ENCODE results near the gene SIPA1. TPM values are rescaled to one million over a fixed set of nuclear protein-coding genes. Genes with fewer than 3 reads are reported as not detected.
A peak's percentile ranks its signal among the peaks of the same experiment; 100 is the strongest.

The SIPA1 gene
- total RNA-seq, 4 donors from 2014 or later: 22.4 to 174 (median 30.9) TPM

DNA sequence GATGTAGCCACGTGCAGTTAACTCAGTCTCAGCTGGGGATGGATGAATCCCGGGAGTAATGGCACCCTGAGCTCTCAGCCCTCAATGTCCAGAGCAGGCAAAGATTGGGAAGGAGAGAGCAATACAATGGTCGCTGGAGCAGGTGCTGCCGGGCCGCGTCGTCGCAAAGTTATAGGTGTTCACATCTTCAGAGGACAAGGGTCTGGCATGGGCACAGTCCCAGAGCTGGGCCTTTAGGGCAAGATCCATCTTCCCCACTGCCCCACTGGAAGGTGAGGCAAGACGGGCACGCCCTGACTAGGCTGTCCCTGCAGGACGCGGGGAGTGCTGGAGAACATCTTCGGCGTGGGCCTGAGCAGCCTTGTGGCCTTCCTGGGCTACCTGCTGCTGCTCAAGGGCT is 14.7 kb upstream of the SIPA1 start:
- TF ChIP-seq EP300 (IDR thresholded peaks at IDR 0.05; ENCODE audit: low read depth) (no peak), POLR2AphosphoS5 (IDR thresholded peaks at IDR 0.05) (no peak), POLR2A (IDR thresholded peaks at IDR 0.05) (no peak)
- TF ChIP-seq, protein P1, sequence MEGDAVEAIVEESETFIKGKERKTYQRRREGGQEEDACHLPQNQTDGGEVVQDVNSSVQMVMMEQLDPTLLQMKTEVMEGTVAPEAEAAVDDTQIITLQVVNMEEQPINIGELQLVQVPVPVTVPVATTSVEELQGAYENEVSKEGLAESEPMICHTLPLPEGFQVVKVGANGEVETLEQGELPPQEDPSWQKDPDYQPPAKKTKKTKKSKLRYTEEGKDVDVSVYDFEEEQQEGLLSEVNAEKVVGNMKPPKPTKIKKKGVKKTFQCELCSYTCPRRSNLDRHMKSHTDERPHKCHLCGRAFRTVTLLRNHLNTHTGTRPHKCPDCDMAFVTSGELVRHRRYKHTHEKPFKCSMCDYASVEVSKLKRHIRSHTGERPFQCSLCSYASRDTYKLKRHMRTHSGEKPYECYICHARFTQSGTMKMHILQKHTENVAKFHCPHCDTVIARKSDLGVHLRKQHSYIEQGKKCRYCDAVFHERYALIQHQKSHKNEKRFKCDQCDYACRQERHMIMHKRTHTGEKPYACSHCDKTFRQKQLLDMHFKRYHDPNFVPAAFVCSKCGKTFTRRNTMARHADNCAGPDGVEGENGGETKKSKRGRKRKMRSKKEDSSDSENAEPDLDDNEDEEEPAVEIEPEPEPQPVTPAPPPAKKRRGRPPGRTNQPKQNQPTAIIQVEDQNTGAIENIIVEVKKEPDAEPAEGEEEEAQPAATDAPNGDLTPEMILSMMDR (IDR thresholded peaks at IDR 0.05): no peak
- Histone ChIP-seq H3K9me3 (no peaks in the 10 kb centered on the region), H3K4me3 (no peak overlapping the region), H3K27ac (no peak overlapping the region), H3K27me3 (no peaks in the 10 kb centered on the region), H3K4me1 (peaks cover 0 to 3% (median 0%) of the 10 kb centered on the region in 4 donors), H3K36me3 (peaks cover 0 to 28% (median 5%) of the 10 kb centered on the region in 4 donors)
- intact Hi-C loops (cut with DNase I; ENCODE audit: low total_unique reads) (no loop called here), in situ Hi-C loops (cut with MboI; ENCODE audit: low pct_ligation_motif_present in 1 of 4, low pct_unique_long_range_greater_than_20kb in 1 of 4, low sequenced_read_pairs in 3 of 4) (no loop called here)
- WGBS, 2 donors (ENCODE audit: low coverage in 1 of 2): 89% methylated on average over 14 of the region's 14 CpGs; no CpG with 5 or more reads in 1 of the 2 donors
- DNase-seq: no peak

DNA sequence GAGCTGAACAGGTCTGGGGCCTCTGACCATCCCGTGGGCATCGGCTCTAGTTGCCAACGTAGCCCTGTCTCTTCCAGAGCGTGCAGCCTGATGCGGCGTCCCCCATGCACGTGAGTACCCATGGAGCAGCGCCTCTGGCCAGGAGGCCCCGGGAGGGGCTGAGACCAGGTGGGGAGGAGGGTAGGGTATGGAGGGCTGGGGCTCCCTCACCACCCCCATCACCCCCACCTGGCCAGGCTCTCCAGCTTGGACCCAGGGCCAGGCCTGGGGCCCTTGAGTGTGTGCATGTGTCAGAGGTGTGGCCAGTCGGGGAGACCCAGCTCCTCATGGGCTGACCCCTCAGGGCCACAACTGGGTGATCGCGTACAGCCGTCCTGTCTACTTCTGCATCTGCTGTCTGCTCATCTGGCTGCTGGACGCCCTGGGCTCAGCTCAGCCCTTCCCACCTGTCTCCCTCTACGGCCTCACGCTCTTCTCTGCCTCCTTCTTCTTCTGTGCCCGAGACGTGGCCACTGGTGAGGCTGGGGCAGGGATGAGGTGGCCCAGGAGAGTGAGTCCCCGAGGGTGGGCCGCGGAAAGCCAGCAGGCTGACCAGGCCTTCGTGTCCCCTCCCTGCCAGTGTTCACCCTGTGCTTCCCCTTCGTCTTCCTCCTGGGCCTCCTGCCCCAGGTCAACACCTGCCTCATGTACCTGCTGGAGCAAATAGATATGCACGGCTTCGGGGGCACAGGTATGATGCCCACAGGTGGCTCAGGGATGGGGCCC is 13.9 kb upstream of the SIPA1 start:
- intact Hi-C loops (cut with DNase I; ENCODE audit: low total_unique reads): no loop called here
- WGBS, 2 donors (ENCODE audit: low coverage in 1 of 2): 94% methylated on average over 25 of the region's 25 CpGs; no CpG with 5 or more reads in 1 of the 2 donors

DNA sequence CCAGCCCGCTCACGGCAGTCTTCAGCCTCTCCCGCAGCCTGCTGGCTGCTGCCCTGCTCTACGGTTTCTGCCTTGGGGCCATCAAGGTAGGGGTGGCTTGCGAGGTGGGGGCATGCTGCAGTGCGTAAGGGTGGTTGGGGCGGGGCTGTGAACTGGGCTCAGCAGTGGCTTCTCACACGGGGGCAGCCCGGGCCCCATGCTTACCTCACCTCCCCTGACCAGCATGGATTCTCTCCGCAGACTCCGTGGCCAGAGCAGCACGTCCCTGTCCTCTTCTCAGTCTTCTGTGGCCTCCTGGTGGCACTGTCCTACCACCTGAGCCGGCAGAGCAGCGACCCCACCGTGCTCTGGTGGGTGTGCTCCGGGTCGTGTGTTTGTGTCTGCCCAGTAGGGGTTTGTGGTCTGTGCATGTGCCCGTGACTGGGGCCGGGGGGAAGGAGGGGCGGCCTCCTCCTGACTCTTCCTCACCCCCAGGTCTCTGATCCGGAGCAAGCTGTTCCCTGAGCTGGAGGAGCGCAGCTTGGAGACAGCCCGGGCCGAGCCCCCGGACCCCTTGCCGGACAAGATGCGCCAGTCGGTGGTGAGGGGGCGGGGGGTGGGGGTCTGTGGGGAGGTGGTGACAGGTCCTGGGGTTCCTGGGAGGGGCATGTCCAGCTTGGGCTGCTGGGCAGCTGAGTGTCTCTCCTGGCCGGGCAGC is 12.8 kb upstream of the SIPA1 start:
- H3K36me3 ChIP-seq: peaks cover 0 to 31% (median 10%) of the 10 kb centered on the region in 4 donors
- no peak for TF ChIP-seq POLR2A (IDR thresholded peaks at IDR 0.05)
- no peak for TF ChIP-seq EP300 (IDR thresholded peaks at IDR 0.05; ENCODE audit: low read depth)
- TF ChIP-seq POLR2AphosphoS5 (IDR thresholded peaks at IDR 0.05): no peak
- TF ChIP-seq, protein P1 (IDR thresholded peaks at IDR 0.05): no peak
- 87% methylated on average over 26 of the region's 30 CpGs; no CpG with 5 or more reads in 1 of the 2 donors for WGBS, 2 donors (ENCODE audit: low coverage in 1 of 2)

More for the DNA sequence above, 13.9 kb upstream of the SIPA1 start:
- Histone ChIP-seq H3K36me3 (peaks cover 0 to 26% (median 6%) of the 10 kb centered on the region in 4 donors), H3K27me3 (no peaks in the 10 kb centered on the region), H3K4me1 (peaks cover 0 to 3% (median 0%) of the 10 kb centered on the region in 4 donors), H3K27ac (no peak overlapping the region), H3K4me3 (no peak overlapping the region), H3K9me3 (no peaks in the 10 kb centered on the region)
- no peak for DNase-seq
- in situ Hi-C loops (cut with MboI; ENCODE audit: low pct_ligation_motif_present in 1 of 4, low pct_unique_long_range_greater_than_20kb in 1 of 4, low sequenced_read_pairs in 3 of 4): no loop called here
- no peak for TF ChIP-seq POLR2AphosphoS5 (IDR thresholded peaks at IDR 0.05)
- no peak for TF ChIP-seq POLR2A (IDR thresholded peaks at IDR 0.05)
- TF ChIP-seq, protein P1 (IDR thresholded peaks at IDR 0.05): no peak
- no peak for TF ChIP-seq EP300 (IDR thresholded peaks at IDR 0.05; ENCODE audit: low read depth)

DNA sequence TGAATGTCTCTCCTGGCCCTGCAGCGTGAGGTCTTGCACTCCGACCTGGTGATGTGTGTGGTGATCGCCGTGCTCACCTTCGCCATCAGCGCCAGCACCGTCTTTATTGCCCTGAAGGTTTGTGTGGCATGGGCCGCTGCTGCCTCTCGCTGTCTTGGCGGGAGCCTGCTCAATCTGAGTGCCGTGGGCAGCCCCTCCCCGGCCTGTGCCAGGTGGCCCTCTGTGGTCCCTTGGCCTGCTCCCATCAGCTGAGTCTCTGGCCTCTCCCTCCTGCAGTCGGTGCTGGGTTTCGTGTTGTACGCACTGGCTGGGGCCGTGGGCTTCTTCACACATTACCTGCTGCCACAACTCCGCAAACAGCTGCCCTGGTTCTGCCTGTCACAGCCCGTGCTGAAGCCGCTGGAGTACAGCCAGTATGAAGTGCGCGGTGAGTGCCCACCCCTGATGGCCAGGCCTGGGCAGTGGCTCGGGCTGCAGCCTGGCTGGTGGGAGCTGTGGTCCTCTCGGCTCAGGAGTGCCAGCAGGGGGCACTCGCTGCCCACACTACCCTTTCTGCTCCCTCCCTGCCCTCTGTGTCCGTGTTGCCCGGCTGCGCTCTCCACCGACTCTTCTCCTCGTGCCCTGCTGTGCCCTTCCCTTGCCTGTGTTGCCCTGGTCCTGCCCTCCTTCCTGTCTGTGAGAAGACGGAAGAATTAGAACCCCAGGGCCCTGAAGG is 12.1 kb upstream of the SIPA1 start:
- intact Hi-C loops (cut with DNase I; ENCODE audit: low total_unique reads): no loop called here
- TF ChIP-seq POLR2A (IDR thresholded peaks at IDR 0.05) (no peak), POLR2AphosphoS5 (IDR thresholded peaks at IDR 0.05) (no peak)
- TF ChIP-seq, protein P1 (IDR thresholded peaks at IDR 0.05): peak; percentile 63 to 78 (median 66)
- Histone ChIP-seq H3K4me3 (no peak overlapping the region), H3K9me3 (no peaks in the 10 kb centered on the region), H3K36me3 (peaks cover 0 to 38% (median 13%) of the 10 kb centered on the region in 4 donors), H3K27me3 (no peaks in the 10 kb centered on the region), H3K4me1 (peaks cover 0 to 3% (median 0%) of the 10 kb centered on the region in 4 donors), H3K27ac (no peak overlapping the region)
- in situ Hi-C loops (cut with MboI; ENCODE audit: low pct_ligation_motif_present in 1 of 4, low pct_unique_long_range_greater_than_20kb in 1 of 4, low sequenced_read_pairs in 3 of 4): no loop called here
- peak; percentile 70 for DNase-seq
- WGBS, 2 donors (ENCODE audit: low coverage in 1 of 2): 25 to 70% methylated on average over 4 to 30 of the region's 30 CpGs

More for the DNA sequence above, 12.8 kb upstream of the SIPA1 start:
- in situ Hi-C loops (cut with MboI; ENCODE audit: low pct_ligation_motif_present in 1 of 4, low pct_unique_long_range_greater_than_20kb in 1 of 4, low sequenced_read_pairs in 3 of 4): no loop called here
- Histone ChIP-seq H3K27me3 (no peaks in the 10 kb centered on the region), H3K4me3 (no peak overlapping the region), H3K9me3 (no peaks in the 10 kb centered on the region), H3K27ac (no peak overlapping the region), H3K4me1 (peaks cover 0 to 3% (median 0%) of the 10 kb centered on the region in 4 donors)
- intact Hi-C loops (cut with DNase I; ENCODE audit: low total_unique reads): no loop called here
- DNase-seq: no peak

Data from transverse colon (tissue), 4 donors.